Aorta (tissue), 5 donors: ENCODE measurements around the gene LHFPL4. TPM values are rescaled to one million over a fixed set of nuclear protein-coding genes. Genes with fewer than 3 reads are reported as not detected.
"Not testable (repeated sequence)": the region's sequence is repeated elsewhere in the genome, so short reads cannot be mapped to it uniquely, and the experiment has no call there.

Experiments used
- ATAC-seq: fragments of 200-7000 bp; cut with Tn5 transposase; one replicate; pipeline ENCODE4 v1.9.1; 2022; ENCODE audit warnings: moderate library complexity; ENCODE audit not compliant: low FRiP score
- DNase-seq, 2 donors: peaks; one replicate each; pipeline ENCODE4 v3.0.0-alpha.2; 2020
- H3K27ac ChIP-seq, 2 donors: one replicate each; pipeline ENCODE4 v1.5.1; 2013; ENCODE audit warnings: low read length in 2 of 2, mild to moderate bottlenecking in 2 of 2, moderate library complexity in 2 of 2, control low read depth in 1 of 2, inconsistent platforms in 1 of 2, low read depth in 1 of 2
- H3K27me3 ChIP-seq, 2 donors: one replicate each; pipeline ENCODE4 v1.6.1; 2013; ENCODE audit warnings: control low read depth in 1 of 2, low read length in 1 of 2, mild to moderate bottlenecking in 1 of 2, moderate library complexity in 1 of 2; ENCODE audit not compliant: insufficient read depth in 2 of 2, control insufficient read depth in 1 of 2
- H3K36me3 ChIP-seq, 2 donors: one replicate each; pipeline ENCODE4 v1.6.1; 2013; ENCODE audit warnings: control low read depth in 1 of 2, low read length in 1 of 2, mild to moderate bottlenecking in 1 of 2; ENCODE audit not compliant: insufficient read depth in 2 of 2, control insufficient read depth in 1 of 2
- H3K4me1 ChIP-seq, 2 donors: one replicate each; pipeline ENCODE4 v1.6.1; 2013; ENCODE audit warnings: low read length in 2 of 2, control low read depth in 1 of 2, mild to moderate bottlenecking in 1 of 2, moderate library complexity in 1 of 2; ENCODE audit not compliant: insufficient read depth in 2 of 2, control insufficient read depth in 1 of 2
- H3K4me3 ChIP-seq, 2 donors: one replicate each; pipeline ENCODE4 v1.5.1; 2013; ENCODE audit warnings: low read length in 2 of 2, control low read depth in 1 of 2, mild to moderate bottlenecking in 1 of 2
- H3K9me3 ChIP-seq: one replicate; pipeline ENCODE4 v1.6.1; 2013; ENCODE audit warnings: mild to moderate bottlenecking, low read length; ENCODE audit not compliant: control insufficient read depth
- WGBS, 2 donors: extraction: QIAGEN DNeasy Blood & Tissue Kit; methylation state at CpG; one replicate each; pipeline ENCODE4 v1.1.7; 2013; 5-methylcytosine and 5-hydroxymethylcytosine counted together
- intact Hi-C, 2 donors: fragments of 100-400 bp; cut with DNase I; formaldehyde crosslinking; loops; one replicate each; pipeline versions ENCODE4 v1.14.2 to v1.15.0; 2022
- polyA plus RNA-seq, 2 donors: library from polyadenylated mRNA; stranded (reverse); fragments of 200-250 nt; gene quantifications; one replicate each; pipeline ENCODE4 v1.2.3, GENCODE V29; 2013
- total RNA-seq, 2 donors: library from RNA; stranded (reverse); fragmentation: NEBNext Ultra II Directional; extraction: Animal tissue kit (Norgen Biotek cat#: 25700); gene quantifications; one replicate each; pipeline ENCODE4 v1.2.1, GENCODE V29; 2021
- donor health status: healthy with polysubstance abuse.
- donor health status: Bipolar disorder and iron deficiency.
- donor health status: DM: no; HTN: no; CAD: no.
- donor health status: DM: no; HTN: no; CAD: no.
- donor health status: DM: yes; HTN: yes; CAD: no.

The LHFPL4 gene
- total and polyA plus RNA-seq, 4 donors = 0.03 TPM; not detected in 3

GRCh38 chr3:9583792-9584191, 30.2 kb upstream of the LHFPL4 start:
- no peak for DNase-seq
- H3K9me3 ChIP-seq = peaks cover 2% of the 10 kb centered on the region
- H3K4me3 ChIP-seq = no peak overlapping the region
- H3K36me3 ChIP-seq = no peaks in the 10 kb centered on the region
- ATAC-seq = no peak
- 65 to 88% methylated on average over 1 of the region's 1 CpG for WGBS, 2 donors
- H3K27me3 ChIP-seq = no peaks in the 10 kb centered on the region
- intact Hi-C loops = no loop called here
- no peak overlapping the region for H3K27ac ChIP-seq
- no peaks in the 10 kb centered on the region for H3K4me1 ChIP-seq

GRCh38 chr3:9583371-9583770, 29.7 kb upstream of the LHFPL4 start:
- Histone ChIP-seq H3K27ac (no peak overlapping the region), H3K4me1 (no peaks in the 10 kb centered on the region), H3K9me3 (peaks cover 2% of the 10 kb centered on the region), H3K36me3 (no peaks in the 10 kb centered on the region), H3K27me3 (no peaks in the 10 kb centered on the region), H3K4me3 (no peak overlapping the region)
- 87 to 90% methylated on average over 3 of the region's 3 CpGs for WGBS, 2 donors
- no peak for DNase-seq
- intact Hi-C loops = no loop called here
- no peak for ATAC-seq

- no peak for ATAC-seq
- no peak for DNase-seq
Observed at GRCh38 chr3:9582332-9582731, 28.7 kb upstream of the LHFPL4 start.

GRCh38 chr3:9581742-9582141, 28.1 kb upstream of the LHFPL4 start:
- intact Hi-C loops = no loop called here
- no peak for DNase-seq
- 58 to 59% methylated on average over 2 of the region's 2 CpGs for WGBS, 2 donors

More at GRCh38 chr3:9582332-9582731, 28.7 kb upstream of the LHFPL4 start:
- intact Hi-C loops = no loop called here
- no peaks in the 10 kb centered on the region for H3K27me3 ChIP-seq
- peaks cover 2% of the 10 kb centered on the region for H3K9me3 ChIP-seq
- H3K4me3 ChIP-seq = no peak overlapping the region
- 37 to 51% methylated on average over 3 of the region's 3 CpGs for WGBS, 2 donors
- H3K27ac ChIP-seq = no peak overlapping the region
- H3K36me3 ChIP-seq = no peaks in the 10 kb centered on the region
- no peaks in the 10 kb centered on the region for H3K4me1 ChIP-seq

GRCh38 chr3:9569054-9569453, 15.4 kb upstream of the LHFPL4 start:
- Histone ChIP-seq H3K9me3 (no peaks in the 10 kb centered on the region), H3K27me3 (no peaks in the 10 kb centered on the region), H3K36me3 (no peaks in the 10 kb centered on the region), H3K4me1 (no peaks in the 10 kb centered on the region), H3K27ac (no peak overlapping the region), H3K4me3 (no peak overlapping the region)
- DNase-seq = no peak
- WGBS, 2 donors = 84% methylated on average over 1 of the region's 1 CpG
- no peak for ATAC-seq
- intact Hi-C loops = no loop called here

More at GRCh38 chr3:9581742-9582141, 28.1 kb upstream of the LHFPL4 start:
- Histone ChIP-seq H3K27me3 (no peaks in the 10 kb centered on the region), H3K4me3 (no peak overlapping the region), H3K4me1 (no peaks in the 10 kb centered on the region), H3K27ac (no peak overlapping the region), H3K36me3 (no peaks in the 10 kb centered on the region), H3K9me3 (peaks cover 2% of the 10 kb centered on the region)
- ATAC-seq = no peak

- H3K27me3 ChIP-seq = no peaks in the 10 kb centered on the region
- H3K27ac ChIP-seq = no peak overlapping the region
- H3K4me3 ChIP-seq = no peak overlapping the region
- 81 to 82% methylated on average over 2 of the region's 2 CpGs for WGBS, 2 donors
- H3K36me3 ChIP-seq = no peaks in the 10 kb centered on the region
- intact Hi-C loops = no loop called here
- ATAC-seq = no peak
- H3K9me3 ChIP-seq = no peaks in the 10 kb centered on the region
- H3K4me1 ChIP-seq = no peaks in the 10 kb centered on the region
- no peak for DNase-seq
Observed at GRCh38 chr3:9565316-9565715, 11.7 kb upstream of the LHFPL4 start.

- ATAC-seq (no peak), DNase-seq (no peak)
- Histone ChIP-seq H3K36me3 (no peaks in the 10 kb centered on the region), H3K27ac (no peak overlapping the region), H3K9me3 (no peaks in the 10 kb centered on the region), H3K27me3 (no peaks in the 10 kb centered on the region), H3K4me3 (no peak overlapping the region), H3K4me1 (no peaks in the 10 kb centered on the region)
- intact Hi-C loops = no loop called here
- WGBS, 2 donors = 74 to 78% methylated on average over 5 of the region's 5 CpGs
Observed at GRCh38 chr3:9563851-9564250, 10.2 kb upstream of the LHFPL4 start.

- H3K9me3 ChIP-seq, H3K36me3 ChIP-seq, H3K27ac ChIP-seq, ATAC-seq, H3K27me3 ChIP-seq, H3K4me1 ChIP-seq, H3K4me3 ChIP-seq, DNase-seq, intact Hi-C loops: not testable (repeated sequence)
- WGBS, 2 donors = 95 to 96% methylated on average over 24 of the region's 24 CpGs
Observed at GRCh38 chr3:9560056-9560455, 6.4 kb upstream of the LHFPL4 start.

GRCh38 chr3:9553948-9554513, 409 bp upstream of the LHFPL4 start:
- no peaks in the 10 kb centered on the region for H3K36me3 ChIP-seq
- H3K4me3 ChIP-seq = no peak overlapping the region
- intact Hi-C loops = no loop called here
- H3K27me3 ChIP-seq = no peaks in the 10 kb centered on the region
- H3K9me3 ChIP-seq = no peaks in the 10 kb centered on the region
- ATAC-seq = no peak
- H3K27ac ChIP-seq = no peak overlapping the region
- no peaks in the 10 kb centered on the region for H3K4me1 ChIP-seq
- no peak for DNase-seq
- WGBS, 2 donors = 23 to 24% methylated on average over 12 of the region's 12 CpGs
